HCT116 (cell line): ENCODE measurements around the gene PVALEF. TPM values are rescaled to one million over a fixed set of nuclear protein-coding genes. Genes with fewer than 3 reads are reported as not detected.

Experiments used
- ATAC-seq: fragments of 200-7000 bp; cut with Tn5 transposase; 2 replicates; pipeline ENCODE4 v1.9.1; 2020; ENCODE audit warnings: mild to moderate bottlenecking, moderate library complexity
- BruUV-seq: library from RNA; stranded (reverse); fragments of 400-500 nt; replicated peaks from 2 replicates; lab custom pipeline; 2021; lab: Mats Ljungman, UMichigan
- CTCF ChIA-PET: fragments of 300-600 bp; sonication (Branson Sonifier 250); formaldehyde crosslinking; loops from one replicate; lab custom pipeline; 2021; ENCODE audit warnings: antibody characterized with exemption; lab: Charles Lee
- POLR2A ChIA-PET: fragments of 300-600, 350-600 bp; sonication (Branson Sonifier 250); formaldehyde crosslinking; loops from one replicate; lab custom pipeline; 2021; ENCODE audit warnings: antibody characterized with exemption; lab: Charles Lee
- RAD21 ChIA-PET, 2 experiments: fragments of 300-600 bp; sonication (Branson Sonifier 250); formaldehyde crosslinking; loops; one replicate each; lab custom pipeline; 2023; ENCODE audit warnings: low total read pairs in 2 of 2; ENCODE audit not compliant: uncharacterized antibody in 2 of 2, unreplicated experiment in 2 of 2, low non-redundant PET in 1 of 2; lab: Charles Lee
- DNase-seq: peaks from one replicate; pipeline ENCODE4 v3.0.0-alpha.2; 2010; ENCODE audit warnings: low read depth, low spot score
- H2AFZ ChIP-seq: fragments of 200-600 bp; shearing (Covaris generic), sonication (generic); 2 replicates; pipeline ENCODE4 v1.6.1; 2017; ENCODE audit warnings: low read depth, mixed run types, mixed read lengths, antibody characterized with exemption, low read length; ENCODE audit not compliant: poor library complexity, severe bottlenecking
- H3K27ac ChIP-seq: 2 replicates; pipeline ENCODE4 v1.5.1; 2012; ENCODE audit warnings: low read depth, low read length
- H3K27me3 ChIP-seq: fragments of 200-600 bp; sonication (generic); 2 replicates; pipeline ENCODE4 v1.6.1; 2016; ENCODE audit warnings: mixed run types, low read length, mixed read lengths; ENCODE audit not compliant: insufficient read depth
- H3K36me3 ChIP-seq, 2 experiments: fragments of 200-500 bp in 1 of 2; fragments of 200-600 bp in 1 of 2; sonication (Bioruptor generic) in 1 of 2; sonication (generic) in 1 of 2; 2 replicates each; pipeline versions ENCODE4 v1.5.1 to v1.6.1; 2014 to 2016; ENCODE audit warnings: low read length in 2 of 2, inconsistent platforms in 1 of 2, mixed read lengths in 1 of 2, mixed run types in 1 of 2; ENCODE audit not compliant: insufficient read depth in 2 of 2, control insufficient read depth in 1 of 2
- H3K4me1 ChIP-seq, 2 experiments: fragments of 200-600 bp in 1 of 2; sonication (generic) in 1 of 2; 2 replicates each; pipeline versions ENCODE4 v1.5.1 to v1.6.1; 2012 to 2017; ENCODE audit warnings: low read length in 2 of 2, inconsistent platforms in 1 of 2, mild to moderate bottlenecking in 1 of 2, mixed read lengths in 1 of 2, mixed run types in 1 of 2, moderate library complexity in 1 of 2; ENCODE audit not compliant: insufficient read depth in 2 of 2, control insufficient read depth in 1 of 2
- H3K4me2 ChIP-seq: fragments of 200-600 bp; sonication (generic); 2 replicates; pipeline ENCODE4 v1.6.1; 2017; ENCODE audit warnings: mixed run types, low read length, mixed read lengths
- H3K4me3 ChIP-seq, 2 experiments: fragments of 200-600 bp in 1 of 2; sonication (generic) in 1 of 2; replicated peaks in 1 of 2; 2 replicates each; pipeline ENCODE4 v1.5.1; 2011 to 2016; ENCODE audit warnings: low read length in 2 of 2, control low read depth in 1 of 2, low read depth in 1 of 2, mild to moderate bottlenecking in 1 of 2, mixed read lengths in 1 of 2, mixed run types in 1 of 2
- H3K79me2 ChIP-seq: fragments of 200-600 bp; sonication (generic); 2 replicates; pipeline ENCODE4 v1.6.1; 2017; ENCODE audit warnings: mild to moderate bottlenecking, mixed run types, low read length, moderate library complexity, mixed read lengths; ENCODE audit not compliant: insufficient read depth
- H3K9ac ChIP-seq: fragments of 200-600 bp; sonication (generic); 2 replicates; pipeline ENCODE4 v1.6.1; 2016; ENCODE audit warnings: low read length, mixed read lengths
- H3K9me2 ChIP-seq: fragments of 200-600 bp; sonication (generic), shearing (Covaris generic); 2 replicates; pipeline ENCODE4 v1.6.1; 2017; ENCODE audit warnings: mixed run types, mild to moderate bottlenecking, moderate library complexity; ENCODE audit not compliant: insufficient read depth
- H3K9me3 ChIP-seq, 2 experiments: fragments of 200-500 bp in 1 of 2; fragments of 200-600 bp in 1 of 2; sonication (Bioruptor generic) in 1 of 2; sonication (generic) in 1 of 2; 2 replicates each; pipeline ENCODE4 v1.6.1; 2014 to 2017; ENCODE audit warnings: low read length in 2 of 2, mixed read lengths in 2 of 2, inconsistent platforms in 1 of 2, low read depth in 1 of 2, mild to moderate bottlenecking in 1 of 2, mixed run types in 1 of 2, moderate library complexity in 1 of 2; ENCODE audit not compliant: control insufficient read depth in 1 of 2, insufficient read depth in 1 of 2
- H4K20me1 ChIP-seq: fragments of 200-600 bp; sonication (generic), shearing (Covaris generic); 2 replicates; pipeline ENCODE4 v1.6.1; 2017; ENCODE audit warnings: mixed run types, mild to moderate bottlenecking, moderate library complexity; ENCODE audit not compliant: insufficient read depth
- EGR1 ChIP-seq: IDR thresholded peaks from 2 replicates; pipeline ENCODE4 v1.6.1; 2012; ENCODE audit warnings: low read depth
- ELF1 ChIP-seq: IDR thresholded peaks from 2 replicates; pipeline ENCODE4 v1.6.1; 2012; ENCODE audit warnings: low read depth, borderline replicate concordance
- EZH2 ChIP-seq: fragments of 200-600 bp; sonication (generic); IDR thresholded peaks from 2 replicates; pipeline ENCODE4 v1.6.1; 2017; ENCODE audit warnings: antibody characterized with exemption, mixed run types
- JUND ChIP-seq: IDR thresholded peaks from 2 replicates; pipeline ENCODE4 v1.6.1; 2012
- POLR2A ChIP-seq: IDR thresholded peaks from 2 replicates; pipeline ENCODE4 v1.7.0; 2011; ENCODE audit warnings: borderline replicate concordance; ENCODE audit not compliant: insufficient read depth, insufficient read length; ENCODE audit errors: extremely low read depth
- SIN3A ChIP-seq: IDR thresholded peaks from 2 replicates; pipeline ENCODE4 v1.6.1; 2012; ENCODE audit warnings: low read depth
- YY1 ChIP-seq: IDR thresholded peaks from 2 replicates; pipeline ENCODE4 v1.6.1; 2011; ENCODE audit warnings: low read length, low read depth, moderate library complexity, mild to moderate bottlenecking; ENCODE audit not compliant: insufficient replicate concordance; ENCODE audit errors: extremely low read depth
- ZFX ChIP-seq: fragments of 450-650 bp; IDR thresholded peaks from 2 replicates; pipeline ENCODE4 v1.6.1; 2017
- ZNF274 ChIP-seq: fragments of 200-500 bp; sonication (Bioruptor generic); IDR thresholded peaks from 2 replicates; pipeline ENCODE4 v1.6.1; 2014; ENCODE audit warnings: mild to moderate bottlenecking, low read depth, low read length, inconsistent platforms
- intact Hi-C: fragments of 100-400 bp; cut with micrococcal nuclease; formaldehyde crosslinking; loops from 2 replicates; pipeline ENCODE4 v1.10.0; 2022
- total RNA-seq: library from RNA; stranded (reverse); gene quantifications from one replicate; pipeline ENCODE4 v1.2.1, GENCODE V29; 2021; ENCODE audit not compliant: unreplicated experiment
- TF ChIP-seq, protein P1 (sequence below): IDR thresholded peaks from 2 replicates; pipeline ENCODE4 v1.6.1; 2012
- TF ChIP-seq, protein P2 (sequence below): IDR thresholded peaks from 2 replicates; pipeline ENCODE4 v1.6.1; 2011; ENCODE audit warnings: mild to moderate bottlenecking, low read length, moderate library complexity; ENCODE audit not compliant: insufficient replicate concordance; ENCODE audit errors: extremely low read depth
- TF ChIP-seq, protein P3 (sequence below), 3 experiments: fragments of 200-600 bp in 1 of 3; sonication (generic) in 1 of 3; IDR thresholded peaks in 2 of 3; conservative IDR thresholded peaks in 1 of 3; 2 replicates each; pipeline ENCODE4 v1.5.1; 2012 to 2017; ENCODE audit warnings: low read depth in 2 of 3, low read length in 2 of 3, antibody characterized with exemption in 1 of 3, borderline replicate concordance in 1 of 3, control low read depth in 1 of 3, mild to moderate bottlenecking in 1 of 3, mixed read lengths in 1 of 3, mixed run types in 1 of 3, moderate library complexity in 1 of 3; ENCODE audit not compliant: insufficient read depth in 1 of 3
- TF ChIP-seq, protein P4 (sequence below): IDR thresholded peaks from 2 replicates; pipeline ENCODE4 v1.6.1; 2012

The PVALEF gene
- total RNA-seq, 1 experiment from 2014 or later, result not detected

DNA sequence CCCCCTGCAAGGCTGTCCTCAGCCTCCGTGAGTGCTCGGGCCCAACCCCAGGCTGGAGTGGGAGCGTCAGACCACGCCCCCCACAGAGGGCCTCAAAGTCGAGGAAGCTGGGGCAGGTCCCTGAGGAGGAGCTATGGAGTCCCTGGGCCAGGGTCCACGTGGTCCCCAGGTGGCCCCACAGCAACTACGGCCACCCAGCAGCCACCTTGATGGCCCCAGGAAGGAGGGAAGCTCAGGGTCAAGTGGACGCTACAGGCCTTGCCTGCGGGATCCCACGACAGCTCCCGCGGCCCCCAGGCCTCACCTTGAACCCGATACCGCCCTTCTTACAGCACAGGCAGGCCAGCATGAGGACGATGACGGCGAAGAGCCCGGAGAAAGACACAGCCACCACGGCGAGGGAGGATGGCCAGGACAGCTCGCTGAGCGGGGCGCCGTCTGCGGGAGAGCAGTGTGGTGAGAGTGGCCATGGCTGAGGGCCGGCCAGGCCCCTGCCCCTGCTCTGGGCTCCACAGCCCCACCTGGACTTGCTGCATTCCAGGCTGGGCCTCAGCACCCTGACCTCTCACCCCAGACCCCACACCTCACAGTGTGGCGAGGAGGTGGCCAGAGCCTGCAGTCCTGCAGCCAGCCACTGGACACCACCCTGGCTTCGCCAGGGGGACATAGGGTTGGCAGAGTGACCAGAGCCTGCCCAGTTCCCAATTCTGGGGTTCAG, 31.1 kb upstream of the PVALEF start:
- ATAC-seq (no peak), DNase-seq (no peak)
- Histone ChIP-seq H3K79me2 (no peaks in the 10 kb centered on the region), H3K4me1 (peaks cover 0 to 11% of the 10 kb centered on the region in 2 experiments; a peak in 2 of 4 replicates), H3K9me2 (no peaks in the 10 kb centered on the region), H3K9ac (no peak overlapping the region), H3K9me3 (no peaks in the 10 kb centered on the region; a peak in 1 of 4 replicates), H4K20me1 (no peaks in the 10 kb centered on the region), H2AFZ (no peak overlapping the region), H3K36me3 (no peaks in the 10 kb centered on the region), H3K27me3 (no peaks in the 10 kb centered on the region), H3K4me2 (no peak overlapping the region), H3K27ac (no peak overlapping the region), H3K4me3 (no peak overlapping the region)
- TF ChIP-seq ZFX, result no peak
- TF ChIP-seq JUND, result no peak
- TF ChIP-seq EZH2, result no peak
- TF ChIP-seq, protein P1, sequence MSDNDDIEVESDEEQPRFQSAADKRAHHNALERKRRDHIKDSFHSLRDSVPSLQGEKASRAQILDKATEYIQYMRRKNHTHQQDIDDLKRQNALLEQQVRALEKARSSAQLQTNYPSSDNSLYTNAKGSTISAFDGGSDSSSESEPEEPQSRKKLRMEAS, result no peak
- TF ChIP-seq YY1, result no peak
- TF ChIP-seq, protein P2, sequence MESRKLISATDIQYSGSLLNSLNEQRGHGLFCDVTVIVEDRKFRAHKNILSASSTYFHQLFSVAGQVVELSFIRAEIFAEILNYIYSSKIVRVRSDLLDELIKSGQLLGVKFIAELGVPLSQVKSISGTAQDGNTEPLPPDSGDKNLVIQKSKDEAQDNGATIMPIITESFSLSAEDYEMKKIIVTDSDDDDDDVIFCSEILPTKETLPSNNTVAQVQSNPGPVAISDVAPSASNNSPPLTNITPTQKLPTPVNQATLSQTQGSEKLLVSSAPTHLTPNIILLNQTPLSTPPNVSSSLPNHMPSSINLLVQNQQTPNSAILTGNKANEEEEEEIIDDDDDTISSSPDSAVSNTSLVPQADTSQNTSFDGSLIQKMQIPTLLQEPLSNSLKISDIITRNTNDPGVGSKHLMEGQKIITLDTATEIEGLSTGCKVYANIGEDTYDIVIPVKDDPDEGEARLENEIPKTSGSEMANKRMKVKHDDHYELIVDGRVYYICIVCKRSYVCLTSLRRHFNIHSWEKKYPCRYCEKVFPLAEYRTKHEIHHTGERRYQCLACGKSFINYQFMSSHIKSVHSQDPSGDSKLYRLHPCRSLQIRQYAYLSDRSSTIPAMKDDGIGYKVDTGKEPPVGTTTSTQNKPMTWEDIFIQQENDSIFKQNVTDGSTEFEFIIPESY, result no peak
- no peak for TF ChIP-seq ELF1
- TF ChIP-seq, protein P3, sequence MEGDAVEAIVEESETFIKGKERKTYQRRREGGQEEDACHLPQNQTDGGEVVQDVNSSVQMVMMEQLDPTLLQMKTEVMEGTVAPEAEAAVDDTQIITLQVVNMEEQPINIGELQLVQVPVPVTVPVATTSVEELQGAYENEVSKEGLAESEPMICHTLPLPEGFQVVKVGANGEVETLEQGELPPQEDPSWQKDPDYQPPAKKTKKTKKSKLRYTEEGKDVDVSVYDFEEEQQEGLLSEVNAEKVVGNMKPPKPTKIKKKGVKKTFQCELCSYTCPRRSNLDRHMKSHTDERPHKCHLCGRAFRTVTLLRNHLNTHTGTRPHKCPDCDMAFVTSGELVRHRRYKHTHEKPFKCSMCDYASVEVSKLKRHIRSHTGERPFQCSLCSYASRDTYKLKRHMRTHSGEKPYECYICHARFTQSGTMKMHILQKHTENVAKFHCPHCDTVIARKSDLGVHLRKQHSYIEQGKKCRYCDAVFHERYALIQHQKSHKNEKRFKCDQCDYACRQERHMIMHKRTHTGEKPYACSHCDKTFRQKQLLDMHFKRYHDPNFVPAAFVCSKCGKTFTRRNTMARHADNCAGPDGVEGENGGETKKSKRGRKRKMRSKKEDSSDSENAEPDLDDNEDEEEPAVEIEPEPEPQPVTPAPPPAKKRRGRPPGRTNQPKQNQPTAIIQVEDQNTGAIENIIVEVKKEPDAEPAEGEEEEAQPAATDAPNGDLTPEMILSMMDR (IDR thresholded peaks at IDR 0.05 in 2 of 3, conservative IDR thresholded peaks at IDR 0.05 in 1 of 3; ENCODE audit: borderline replicate concordance in 1 of 3, insufficient read depth in 1 of 3, low read depth in 2 of 3, low read length in 2 of 3), result no peak
- no peak for TF ChIP-seq ZNF274
- TF ChIP-seq EGR1, result no peak
- TF ChIP-seq, protein P4, sequence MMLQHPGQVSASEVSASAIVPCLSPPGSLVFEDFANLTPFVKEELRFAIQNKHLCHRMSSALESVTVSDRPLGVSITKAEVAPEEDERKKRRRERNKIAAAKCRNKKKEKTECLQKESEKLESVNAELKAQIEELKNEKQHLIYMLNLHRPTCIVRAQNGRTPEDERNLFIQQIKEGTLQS, result no peak
- no peak for TF ChIP-seq POLR2A
- no peak for TF ChIP-seq SIN3A
- no TSS peak for BruUV-seq
- RAD21 ChIA-PET, result no interaction called here
- CTCF ChIA-PET, result no interaction called here
- POLR2A ChIA-PET, result no interaction called here
- intact Hi-C loops, result no loop called here
